ENCODE data around the gene SSTR5. TPM values are rescaled to one million over a fixed set of nuclear protein-coding genes. Genes with fewer than 3 reads are reported as not detected.

Gene SSTR5
- total RNA-seq, 1 donor from 2014 or later: 22.6 TPM

GRCh38 chr16:1123525-1124230 is 51.1 kb downstream of the SSTR5 start:
- H3K9me3 ChIP-seq (replicated peaks): no peaks in the 10 kb centered on the region
- peaks cover 92% of the 10 kb centered on the region for H3K27me3 ChIP-seq (ENCODE audit: low read depth)
- no peaks in the 10 kb centered on the region for H3K36me3 ChIP-seq
- no peak for DNase-seq
- intact Hi-C loops (cut with micrococcal nuclease): no loop called here
- no peak overlapping the region for H3K27ac ChIP-seq (replicated peaks)
- no peak overlapping the region for H3K4me3 ChIP-seq
- TF ChIP-seq, protein P1, sequence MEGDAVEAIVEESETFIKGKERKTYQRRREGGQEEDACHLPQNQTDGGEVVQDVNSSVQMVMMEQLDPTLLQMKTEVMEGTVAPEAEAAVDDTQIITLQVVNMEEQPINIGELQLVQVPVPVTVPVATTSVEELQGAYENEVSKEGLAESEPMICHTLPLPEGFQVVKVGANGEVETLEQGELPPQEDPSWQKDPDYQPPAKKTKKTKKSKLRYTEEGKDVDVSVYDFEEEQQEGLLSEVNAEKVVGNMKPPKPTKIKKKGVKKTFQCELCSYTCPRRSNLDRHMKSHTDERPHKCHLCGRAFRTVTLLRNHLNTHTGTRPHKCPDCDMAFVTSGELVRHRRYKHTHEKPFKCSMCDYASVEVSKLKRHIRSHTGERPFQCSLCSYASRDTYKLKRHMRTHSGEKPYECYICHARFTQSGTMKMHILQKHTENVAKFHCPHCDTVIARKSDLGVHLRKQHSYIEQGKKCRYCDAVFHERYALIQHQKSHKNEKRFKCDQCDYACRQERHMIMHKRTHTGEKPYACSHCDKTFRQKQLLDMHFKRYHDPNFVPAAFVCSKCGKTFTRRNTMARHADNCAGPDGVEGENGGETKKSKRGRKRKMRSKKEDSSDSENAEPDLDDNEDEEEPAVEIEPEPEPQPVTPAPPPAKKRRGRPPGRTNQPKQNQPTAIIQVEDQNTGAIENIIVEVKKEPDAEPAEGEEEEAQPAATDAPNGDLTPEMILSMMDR (IDR thresholded peaks at IDR 0.05; ENCODE audit: borderline replicate concordance): no peak
- no peaks in the 10 kb centered on the region for H3K4me1 ChIP-seq

- Histone ChIP-seq H3K27ac (replicated peaks) (no peak overlapping the region), H3K36me3 (no peaks in the 10 kb centered on the region), H3K27me3 (ENCODE audit: low read depth) (peaks cover 86% of the 10 kb centered on the region), H3K4me3 (no peak overlapping the region), H3K9me3 (replicated peaks) (no peaks in the 10 kb centered on the region), H3K4me1 (no peaks in the 10 kb centered on the region)
- TF ChIP-seq, protein P1 (IDR thresholded peaks at IDR 0.05; ENCODE audit: borderline replicate concordance): no peak
- DNase-seq: no peak
- intact Hi-C loops (cut with micrococcal nuclease): no loop called here
Measured at GRCh38 chr16:1124291-1124690, 51.7 kb downstream of the SSTR5 start.

DNA sequence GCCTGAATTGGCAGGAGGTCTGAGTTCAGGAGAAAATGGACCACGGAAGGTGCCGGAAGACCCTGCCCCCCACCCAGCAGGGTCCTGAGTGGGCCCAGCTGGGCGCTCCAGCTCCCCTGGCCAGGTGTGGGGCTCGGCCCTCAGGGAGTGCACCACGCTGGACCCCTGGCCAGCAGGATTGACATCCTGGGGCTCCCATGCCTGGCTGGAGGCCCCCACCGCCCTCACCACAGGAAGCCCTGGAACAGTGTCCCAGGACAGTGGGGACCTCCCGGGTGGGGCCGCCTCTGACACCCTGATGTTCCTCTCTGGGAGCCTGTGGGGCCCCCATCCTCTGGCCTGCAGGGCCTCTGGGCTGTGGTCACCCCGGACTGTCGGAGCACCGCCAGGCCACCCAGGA is 52.2 kb downstream of the SSTR5 start:
- no peaks in the 10 kb centered on the region for H3K9me3 ChIP-seq (replicated peaks)
- no peak overlapping the region for H3K4me3 ChIP-seq
- H3K4me1 ChIP-seq: no peaks in the 10 kb centered on the region
- no peaks in the 10 kb centered on the region for H3K36me3 ChIP-seq
- TF ChIP-seq, protein P1 (IDR thresholded peaks at IDR 0.05; ENCODE audit: borderline replicate concordance): no peak
- peaks cover 86% of the 10 kb centered on the region for H3K27me3 ChIP-seq (ENCODE audit: low read depth)
- no peak overlapping the region for H3K27ac ChIP-seq (replicated peaks)
- no peak for DNase-seq
- intact Hi-C loops (cut with micrococcal nuclease): no loop called here

DNA sequence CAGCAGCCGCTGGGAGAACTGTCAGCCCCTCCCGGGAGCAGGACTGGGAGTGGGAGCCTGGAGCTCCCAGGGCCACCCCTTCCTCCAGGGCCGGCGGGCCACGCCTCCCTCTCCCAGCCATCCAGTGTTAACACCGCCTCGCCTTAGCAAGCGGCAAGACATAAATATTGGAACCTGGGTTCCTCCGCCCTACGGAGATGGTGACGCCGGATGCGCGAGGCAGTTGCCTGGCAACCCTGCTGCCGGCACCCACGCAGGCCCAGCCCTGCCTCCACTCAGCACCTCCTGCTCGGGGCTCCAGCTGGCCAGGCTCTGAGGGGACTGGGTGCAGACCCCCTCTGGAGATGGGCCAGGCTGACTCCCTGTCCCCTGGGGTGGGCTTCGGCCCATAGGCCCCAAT is 52.9 kb downstream of the SSTR5 start:
- Histone ChIP-seq H3K27me3 (ENCODE audit: low read depth) (peaks cover 85% of the 10 kb centered on the region), H3K9me3 (replicated peaks) (no peaks in the 10 kb centered on the region), H3K36me3 (no peaks in the 10 kb centered on the region), H3K4me1 (no peaks in the 10 kb centered on the region), H3K27ac (replicated peaks) (no peak overlapping the region), H3K4me3 (no peak overlapping the region)
- TF ChIP-seq, protein P1 (IDR thresholded peaks at IDR 0.05; ENCODE audit: borderline replicate concordance): no peak
- intact Hi-C loops (cut with micrococcal nuclease): no loop called here
- no peak for DNase-seq

DNA sequence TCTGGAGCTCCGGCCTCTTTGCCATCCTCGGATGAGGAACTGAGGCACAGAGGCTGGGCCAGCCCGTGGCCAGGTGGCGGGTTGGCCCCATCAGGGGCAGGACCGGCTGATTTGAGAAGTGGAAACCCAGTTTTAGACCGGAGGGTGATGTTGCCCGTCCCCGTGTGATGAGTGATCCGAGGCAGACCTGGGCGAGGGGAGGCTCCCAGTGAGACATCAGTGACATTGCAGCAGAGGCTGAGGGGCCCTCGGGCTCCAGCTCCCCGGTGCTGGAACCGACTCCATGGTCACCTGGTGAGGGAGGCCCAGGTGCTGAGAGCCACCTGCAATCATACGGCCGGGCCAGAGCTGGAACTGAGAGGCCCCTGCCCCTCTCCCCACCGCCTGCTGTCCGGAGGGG is 53.5 kb downstream of the SSTR5 start:
- DNase-seq: no peak
- no peaks in the 10 kb centered on the region for H3K36me3 ChIP-seq
- no peaks in the 10 kb centered on the region for H3K4me1 ChIP-seq
- H3K4me3 ChIP-seq: no peak overlapping the region
- TF ChIP-seq, protein P1 (IDR thresholded peaks at IDR 0.05; ENCODE audit: borderline replicate concordance): no peak
- H3K27ac ChIP-seq (replicated peaks): no peak overlapping the region
- peaks cover 79% of the 10 kb centered on the region for H3K27me3 ChIP-seq (ENCODE audit: low read depth)
- intact Hi-C loops (cut with micrococcal nuclease): no loop called here
- H3K9me3 ChIP-seq (replicated peaks): no peaks in the 10 kb centered on the region

All from left ventricle myocardium inferior (tissue), 1 donor.